Keratinocyte (primary cell): ENCODE data around the gene ADGRA3. TPM values are rescaled to one million over a fixed set of nuclear protein-coding genes. Genes with fewer than 3 reads are reported as not detected.

ENCODE experiments used
- DNase-seq: peaks from one replicate; pipeline ENCODE4 v3.0.0-alpha.2; 2011; ENCODE audit warnings: low read depth, missing footprints, low spot score
- FAIRE-seq: peaks from 2 replicates; lab custom pipeline; 2011; peaks lifted over from hg19 to GRCh38; lab: Jason Lieb, UNC
- H2AFZ ChIP-seq: 2 replicates; pipeline ENCODE4 v1.6.0; 2012; ENCODE audit warnings: low read length, control low read depth, inconsistent platforms; ENCODE audit not compliant: control insufficient read depth
- H3K27ac ChIP-seq: 2 replicates; pipeline ENCODE4 v1.5.1; 2011; ENCODE audit warnings: low read length; ENCODE audit not compliant: control insufficient read depth, insufficient read depth
- H3K27me3 ChIP-seq: 3 replicates; pipeline ENCODE4 v1.6.0; 2011; ENCODE audit warnings: low read length; ENCODE audit not compliant: control insufficient read depth, insufficient read depth; ENCODE audit errors: extremely low read depth
- H3K36me3 ChIP-seq, 2 experiments: 2 replicates in 1 of 2; 3 replicates in 1 of 2; pipeline ENCODE4 v1.5.1; 2011; ENCODE audit warnings: low read length in 2 of 2, mild to moderate bottlenecking in 1 of 2; ENCODE audit not compliant: control insufficient read depth in 2 of 2, insufficient read depth in 2 of 2; ENCODE audit errors: extremely low read depth in 1 of 2
- H3K4me1 ChIP-seq: 3 replicates; pipeline ENCODE4 v1.5.1; 2011; ENCODE audit warnings: low read length; ENCODE audit not compliant: control insufficient read depth, insufficient read depth; ENCODE audit errors: extremely low read depth
- H3K4me2 ChIP-seq: 3 replicates; pipeline ENCODE4 v1.6.0; 2011; ENCODE audit warnings: low read depth, low read length; ENCODE audit not compliant: control insufficient read depth, insufficient read depth; ENCODE audit errors: extremely low read depth
- H3K4me3 ChIP-seq, 3 experiments: fragments of 200-600 bp in 1 of 3; sonication (generic) in 1 of 3; 2 replicates in 2 of 3; 3 replicates in 1 of 3; pipeline ENCODE4 v1.5.1; 2011 to 2016; ENCODE audit warnings: low read length in 3 of 3, mild to moderate bottlenecking in 3 of 3, control low read depth in 2 of 3, inconsistent platforms in 1 of 3, low read depth in 1 of 3, mixed read lengths in 1 of 3, mixed run types in 1 of 3, moderate library complexity in 1 of 3; ENCODE audit not compliant: control insufficient read depth in 2 of 3, insufficient read depth in 2 of 3; ENCODE audit errors: extremely low read depth in 1 of 3
- H3K79me2 ChIP-seq: 2 replicates; pipeline ENCODE4 v1.6.0; 2012; ENCODE audit warnings: low read length; ENCODE audit not compliant: control insufficient read depth, insufficient read depth
- H3K9ac ChIP-seq: 3 replicates; pipeline ENCODE4 v1.6.0; 2011; ENCODE audit warnings: low read length; ENCODE audit not compliant: control insufficient read depth, insufficient read depth; ENCODE audit errors: extremely low read depth
- H3K9me1 ChIP-seq: 3 replicates; pipeline ENCODE4 v1.6.0; 2011; ENCODE audit warnings: low read length; ENCODE audit not compliant: control insufficient read depth, insufficient read depth; ENCODE audit errors: extremely low read depth
- H3K9me3 ChIP-seq: 2 replicates; pipeline ENCODE4 v1.5.1; 2012; ENCODE audit warnings: low read depth, low read length; ENCODE audit not compliant: control insufficient read depth
- H4K20me1 ChIP-seq: 3 replicates; pipeline ENCODE4 v1.6.0; 2011; ENCODE audit warnings: low read length; ENCODE audit not compliant: control insufficient read depth, insufficient read depth; ENCODE audit errors: extremely low read depth
- CTCF ChIP-seq, 3 experiments: IDR thresholded peaks in 1 of 3; conservative IDR thresholded peaks in 1 of 3; optimal IDR thresholded peaks in 1 of 3; 2 replicates in 2 of 3; 3 replicates in 1 of 3; pipeline versions ENCODE3 to v1.5.1; 2011; ENCODE audit warnings: low read length in 3 of 3, mild to moderate bottlenecking in 3 of 3, moderate library complexity in 2 of 3, control low read depth in 1 of 3, inconsistent platforms in 1 of 3; ENCODE audit not compliant: insufficient read depth in 2 of 3; ENCODE audit errors: extremely low read depth in 1 of 3
- EZH2 ChIP-seq: IDR thresholded peaks from one replicate; pipeline ENCODE4 v1.6.1; 2012; ENCODE audit warnings: inconsistent platforms, mild to moderate bottlenecking, low read length, moderate library complexity
- dilution Hi-C: fragments of 300-500 bp; cut with MboI; formaldehyde crosslinking; loops from one replicate; pipeline ENCODE4 v1.7.0; 2020; ENCODE audit warnings: low sequenced_read_pairs; ENCODE audit not compliant: extremely low pct_ligation_motif_present
- polyA plus RNA-seq, 5 experiments: library from polyadenylated mRNA; depleted of rRNA in 3 of 5; stranded (reverse) in 3 of 5; stranded (forward) in 1 of 5; unstranded in 1 of 5; fragments of >200 nt; gene quantifications; 1 replicate in 1 of 5; 2 replicates in 3 of 5; 3 replicates in 1 of 5; pipeline versions ENCODE4 v1.2.1 to v1.2.3, GENCODE V29; 2011 to 2012; ENCODE audit warnings: missing spikeins in 2 of 5, low read depth in 1 of 5, low replicate concordance in 1 of 5

ADGRA3 gene
- polyA plus RNA-seq, 1 donor (not counting 4 experiments of a cell fraction or from before 2014, with no cell fraction given), result 38.7 TPM

- Histone ChIP-seq H3K79me2 (no peaks in the 10 kb centered on the region), H3K27ac (no peak overlapping the region), H3K4me3 (no peak overlapping the region), H4K20me1 (no peaks in the 10 kb centered on the region), H3K4me2 (no peak overlapping the region), H3K27me3 (no peaks in the 10 kb centered on the region), H2AFZ (no peak overlapping the region), H3K9me1 (no peaks in the 10 kb centered on the region), H3K36me3 (peaks cover 2 to 11% of the 10 kb centered on the region in 2 experiments), H3K4me1 (no peaks in the 10 kb centered on the region), H3K9me3 (no peaks in the 10 kb centered on the region), H3K9ac (no peak overlapping the region)
- dilution Hi-C loops, result no loop called here
- FAIRE-seq, result no peak
- DNase-seq, result no peak
- TF ChIP-seq EZH2, result no peak
- no peak for TF ChIP-seq CTCF (optimal IDR thresholded peaks at IDR 0.05 in 1 of 3, IDR thresholded peaks at IDR 0.05 in 1 of 3, conservative IDR thresholded peaks at IDR 0.05 in 1 of 3; ENCODE audit: extremely low read depth in 1 of 3, insufficient read depth in 2 of 3, low read length in 3 of 3)
These were observed 75.9 kb downstream of the ADGRA3 start for GRCh38 chr4:22439947-22440346.

DNA sequence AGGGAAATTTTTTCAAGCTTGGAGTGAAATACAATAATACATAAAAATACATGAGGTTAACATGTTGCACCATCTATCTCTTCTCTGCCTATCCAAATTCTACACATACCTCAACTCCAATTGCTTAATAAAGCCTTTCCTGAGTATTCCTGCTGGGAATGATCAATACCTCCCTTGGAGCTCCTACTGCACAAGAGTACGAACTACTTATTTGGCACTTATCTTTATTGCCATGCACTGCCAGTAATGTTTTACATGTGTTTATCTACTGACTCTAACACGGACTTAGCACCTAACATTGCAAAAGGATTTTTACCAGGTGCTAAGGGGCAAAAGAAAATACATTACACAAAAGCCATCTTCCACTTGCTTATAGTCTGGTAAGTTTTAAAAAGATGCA lies 80.2 kb downstream of the ADGRA3 start:
- Histone ChIP-seq H3K4me2 (no peak overlapping the region), H3K4me3 (no peak overlapping the region), H3K9ac (no peak overlapping the region), H3K79me2 (no peaks in the 10 kb centered on the region), H3K9me1 (no peaks in the 10 kb centered on the region), H3K9me3 (no peaks in the 10 kb centered on the region), H2AFZ (no peak overlapping the region), H3K4me1 (no peaks in the 10 kb centered on the region), H3K27ac (no peak overlapping the region), H3K27me3 (no peaks in the 10 kb centered on the region), H4K20me1 (no peaks in the 10 kb centered on the region), H3K36me3 (peaks cover 6 to 7% of the 10 kb centered on the region in 2 experiments)
- no peak for DNase-seq
- no peak for FAIRE-seq
- dilution Hi-C loops, result no loop called here
- TF ChIP-seq CTCF (optimal IDR thresholded peaks at IDR 0.05 in 1 of 3, IDR thresholded peaks at IDR 0.05 in 1 of 3, conservative IDR thresholded peaks at IDR 0.05 in 1 of 3; ENCODE audit: extremely low read depth in 1 of 3, insufficient read depth in 2 of 3, low read length in 3 of 3) (no peak), EZH2 (no peak)
